Hair follicle dermal papilla cell (primary cell): ENCODE measurements around the gene TOP3B. TPM values are rescaled to one million over a fixed set of nuclear protein-coding genes. Genes with fewer than 3 reads are reported as not detected.

Experiments used
- total RNA-seq: library from RNA; depleted of rRNA; stranded (reverse); fragments of >200 nt; gene quantifications from 2 replicates; pipeline ENCODE4 v1.2.3, GENCODE V29; 2012

The TOP3B gene
- 26.5 and 26.6 TPM in 2 replicates for total RNA-seq

GRCh38 chr22:21982338-21982965 is at the start of gene TOP3B:
Gene TOP3B (minus strand): TSS chr22:21982787. CDS start chr22:21975709, 7,078 bp downstream.

GRCh38 chr22:21952586-21953571 is 29.7 kb downstream of the TOP3B start, which contains the start of gene PPM1F:
Gene PPM1F (minus strand): TSS chr22:21952848. CDS start chr22:21946048, 6,800 bp downstream.

Other genes with a start within 250 kb of the TOP3B start
- gene YPEL1, start 247.0 kb downstream of the TOP3B start, total RNA-seq = 0.49 and 0.73 TPM in 2 replicates
- gene MAPK1, start 115.1 kb downstream of the TOP3B start, total RNA-seq = 115 and 140 TPM in 2 replicates
- gene PPM1F, start 29.9 kb downstream of the TOP3B start, total RNA-seq = 36.9 and 37.0 TPM in 2 replicates